Measurements from ENCODE around the gene FTSJ3.

FTSJ3 gene

DNA sequence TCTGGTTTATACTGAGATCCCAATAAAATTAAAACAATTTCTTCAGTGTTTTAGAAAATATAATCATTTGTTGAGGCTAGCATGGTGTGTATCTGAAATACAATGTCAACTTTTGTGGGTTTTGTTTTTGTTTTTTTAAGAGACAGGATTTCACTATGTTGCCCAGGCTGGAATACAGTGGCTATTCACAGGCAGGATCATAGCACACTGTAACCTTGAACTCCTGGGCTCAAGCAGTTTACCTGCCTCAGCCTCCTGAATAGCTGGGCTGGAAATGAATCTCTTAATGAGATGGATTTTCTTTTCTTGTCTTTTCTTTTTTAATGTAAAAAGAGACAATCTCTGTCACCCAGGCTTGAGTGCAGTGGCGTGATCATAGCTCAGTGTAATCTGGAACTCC lies 41.3 kb downstream of the FTSJ3 start:
- DNase-seq: no peak

DNA sequence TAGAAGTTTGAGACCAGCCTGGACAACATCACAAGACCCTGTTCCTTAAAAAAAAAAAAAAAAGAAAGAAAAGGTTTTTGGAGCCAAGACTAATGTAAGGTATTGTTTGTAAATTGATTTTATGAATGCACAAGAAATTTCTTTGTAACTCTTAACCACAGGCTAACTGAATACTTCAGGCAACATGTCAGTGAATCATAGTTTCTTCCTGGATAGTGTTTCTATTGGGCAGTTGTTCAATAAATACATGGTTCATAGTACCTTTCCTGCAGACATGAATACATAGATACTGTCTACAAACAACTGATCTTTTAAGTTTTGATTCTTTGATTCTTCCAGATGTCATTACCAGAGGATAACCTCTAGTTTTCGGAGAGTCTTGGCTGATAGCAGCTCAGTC lies 41.9 kb downstream of the FTSJ3 start:
- DNase-seq: no peak

DNA sequence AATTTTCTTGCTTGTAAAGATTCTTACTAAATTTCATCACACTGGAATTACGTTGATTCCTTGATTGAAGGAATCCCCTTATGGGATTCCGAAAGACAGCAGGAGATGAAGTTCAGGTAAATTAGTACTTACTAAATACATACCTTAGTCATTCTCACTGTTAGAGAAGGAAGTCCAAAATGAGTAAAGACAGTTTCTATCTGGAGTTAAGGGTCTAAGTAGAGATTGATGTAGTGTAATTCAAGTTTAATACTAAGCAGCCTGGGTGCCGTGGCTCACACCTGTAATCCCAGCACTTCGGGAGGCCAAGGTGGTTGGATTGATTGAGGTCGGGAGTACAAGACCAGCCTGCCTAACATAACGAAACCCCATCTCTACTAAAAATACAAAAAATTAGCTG lies 43.9 kb downstream of the FTSJ3 start:
- DNase-seq: no peak

DNA sequence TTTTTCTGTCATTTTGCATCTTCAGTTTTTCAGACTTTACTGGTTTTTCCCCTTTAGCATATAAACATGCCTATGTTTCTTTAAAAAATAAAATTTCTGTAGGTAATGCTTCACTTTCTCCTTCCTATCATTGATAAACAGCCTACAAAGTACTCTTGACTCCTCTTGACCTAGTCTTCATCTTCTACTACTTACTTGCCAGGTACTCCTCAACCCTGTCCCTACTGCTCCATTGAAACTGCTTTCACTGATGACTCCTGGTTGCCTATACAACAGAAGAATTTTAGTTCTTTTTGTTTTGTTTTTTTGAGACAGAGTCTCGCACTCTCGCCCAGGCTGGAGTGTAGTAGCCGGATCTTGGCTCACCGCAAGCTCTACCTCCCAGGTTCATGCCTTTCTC lies 46.5 kb downstream of the FTSJ3 start:
- no peak for DNase-seq

GRCh38 chr17:63780507-63780906 lies 47.0 kb downstream of the FTSJ3 start:
- DNase-seq: no peak

- DNase-seq: no peak
Measured at GRCh38 chr17:63775420-63775819, 52.0 kb downstream of the FTSJ3 start.

- DNase-seq: peak; percentile 12
Measured at GRCh38 chr17:63774969-63775265, 52.5 kb downstream of the FTSJ3 start.

DNA sequence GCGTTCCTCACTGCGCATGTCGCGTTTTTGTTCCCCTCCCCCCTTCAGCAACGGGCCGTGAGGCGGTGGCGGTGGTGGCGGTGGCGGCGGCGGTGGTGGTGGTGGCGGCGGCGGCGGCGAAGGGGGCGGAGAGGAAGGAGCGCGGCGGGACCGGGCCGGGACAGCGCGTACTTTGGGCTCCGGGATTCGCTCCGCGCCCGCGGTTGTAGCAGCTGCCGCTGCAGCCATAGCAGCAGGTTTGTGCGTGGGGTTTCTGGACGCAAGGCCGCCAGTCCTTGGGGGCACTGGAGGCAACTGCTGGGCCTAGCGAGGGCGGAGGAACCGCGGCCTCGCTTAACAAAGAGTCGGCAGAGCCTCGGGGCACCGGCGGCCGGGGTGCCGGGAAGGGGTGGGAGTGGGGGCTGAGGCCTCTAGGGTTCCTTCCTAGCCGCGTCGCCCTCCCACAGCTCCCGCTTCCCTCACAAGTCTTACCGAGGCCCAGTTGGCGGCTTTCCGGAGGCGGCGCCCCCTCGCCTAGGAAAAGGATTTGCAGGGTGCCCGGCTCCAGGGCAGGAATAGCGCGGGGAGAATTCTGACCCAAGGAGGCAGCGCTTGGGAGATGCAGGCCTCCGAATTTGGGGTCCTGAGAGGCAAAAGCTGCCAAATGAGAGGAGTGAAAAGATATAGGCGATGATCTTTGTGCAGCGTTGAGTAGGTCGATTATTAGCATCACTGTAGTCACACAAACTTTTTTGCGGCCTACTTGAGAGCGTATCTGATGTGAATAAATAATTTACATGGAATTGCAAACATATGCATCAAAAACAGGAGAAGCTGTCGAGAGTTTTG lies 53.1 kb downstream of the FTSJ3 start, which contains the start of gene DDX42:
Gene DDX42 (plus strand): TSS at position 30 of the 828 bp plus-strand sequence. CDS start 12,880 bp downstream, outside the sequence.
- no peak for DNase-seq

- DNase-seq: peak; percentile 99
Measured at GRCh38 chr17:63773272-63774140, 54.0 kb downstream of the FTSJ3 start, which contains the start of gene CCDC47. CCDC47 (minus strand) TSS chr17:63773597; CDS start chr17:63766175, 7,422 bp downstream.

DNA sequence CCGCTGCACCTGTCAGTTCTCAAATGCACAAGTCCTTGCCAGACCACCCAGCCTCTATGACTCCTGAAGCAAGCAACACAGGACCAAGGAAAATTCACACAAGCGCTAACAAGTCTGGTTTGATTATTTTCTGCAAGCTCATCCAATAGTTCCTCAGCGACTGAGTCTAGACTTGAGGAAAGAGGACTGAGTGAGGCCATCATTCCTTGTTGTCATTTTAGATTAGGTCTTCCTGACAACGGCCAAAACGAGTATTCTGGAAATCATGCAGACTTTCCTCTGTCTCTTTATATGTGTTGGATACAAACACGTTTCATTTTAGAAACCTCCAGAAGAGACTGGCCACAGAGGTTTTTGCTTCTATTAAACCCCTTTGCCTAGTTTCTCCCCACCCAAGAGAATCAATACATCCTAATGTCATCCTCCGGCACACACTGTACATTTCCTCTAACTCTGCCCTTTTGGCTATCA lies 54.6 kb downstream of the FTSJ3 start:
- no peak for DNase-seq

All from CD4-positive, alpha-beta T cell treated with Interleukin-4 for 4 hours (primary cell).